Superior temporal gyrus (tissue), 1 donor: ENCODE measurements around the gene ZBED5.
A peak's percentile ranks its signal among the peaks of the same experiment; 100 is the strongest.

Experiments
- DNase-seq: peaks from one replicate; pipeline ENCODE4 v3.0.0-alpha.2; 2016; ENCODE audit errors: extremely low spot score

Gene ZBED5

DNA sequence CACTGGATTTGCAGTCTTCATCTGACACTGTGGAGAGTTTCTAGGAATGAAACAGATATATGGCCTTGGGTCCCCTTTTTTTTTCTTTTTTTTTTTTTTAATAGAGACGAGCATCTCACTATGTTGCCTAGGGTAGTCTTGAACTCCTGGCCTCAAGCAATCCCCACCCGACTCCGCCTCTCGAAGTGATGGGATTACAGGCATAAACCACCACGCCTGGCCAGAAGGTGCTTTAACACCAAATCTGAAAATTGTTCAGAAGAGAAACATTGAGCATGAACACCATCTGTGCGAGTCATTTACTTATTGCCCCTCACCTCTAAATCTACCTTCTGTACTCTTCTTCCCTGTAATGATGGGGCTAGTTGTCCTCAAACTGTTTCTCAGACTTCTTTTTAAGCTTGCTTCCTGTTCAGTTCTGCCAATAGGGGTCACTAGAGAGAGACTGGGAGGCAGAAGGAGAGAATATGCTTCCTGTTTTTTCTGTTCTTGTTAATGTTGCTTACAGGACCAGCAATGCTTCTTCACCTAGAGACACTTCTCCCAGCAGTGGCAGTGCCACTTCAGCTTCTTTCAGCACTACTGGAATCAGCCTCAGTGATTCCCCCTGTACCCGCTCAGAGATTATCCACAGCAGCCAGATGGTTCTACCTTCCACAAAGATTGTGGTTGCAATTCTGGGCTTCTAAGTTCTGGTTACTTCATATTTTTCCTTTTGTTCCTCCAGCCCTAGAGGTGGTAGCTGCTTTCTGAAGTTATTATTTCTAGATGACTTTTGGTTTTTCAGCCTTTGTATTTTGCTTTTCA is 20.8 kb upstream of the ZBED5 start:
- DNase-seq: no peak

DNA sequence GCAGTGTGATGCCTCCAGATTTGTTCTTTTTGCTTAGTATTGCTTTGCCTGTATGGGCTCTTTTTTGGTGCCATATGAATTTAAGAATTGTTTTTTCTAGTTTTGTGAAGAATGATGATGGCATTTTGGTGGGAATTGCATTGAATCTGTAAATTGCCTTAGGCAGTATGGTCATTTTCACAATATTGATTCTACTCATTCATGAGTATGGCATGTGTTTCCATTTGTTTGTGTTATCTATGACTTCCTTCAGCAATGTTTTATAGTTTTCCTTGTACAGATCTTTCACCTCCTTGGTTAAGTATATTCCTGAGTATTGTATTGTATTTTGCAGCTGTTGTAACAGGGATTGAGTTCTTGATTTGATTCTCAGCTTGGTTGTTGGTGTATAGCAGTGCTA is 18.3 kb upstream of the ZBED5 start:
- DNase-seq: no peak

DNA sequence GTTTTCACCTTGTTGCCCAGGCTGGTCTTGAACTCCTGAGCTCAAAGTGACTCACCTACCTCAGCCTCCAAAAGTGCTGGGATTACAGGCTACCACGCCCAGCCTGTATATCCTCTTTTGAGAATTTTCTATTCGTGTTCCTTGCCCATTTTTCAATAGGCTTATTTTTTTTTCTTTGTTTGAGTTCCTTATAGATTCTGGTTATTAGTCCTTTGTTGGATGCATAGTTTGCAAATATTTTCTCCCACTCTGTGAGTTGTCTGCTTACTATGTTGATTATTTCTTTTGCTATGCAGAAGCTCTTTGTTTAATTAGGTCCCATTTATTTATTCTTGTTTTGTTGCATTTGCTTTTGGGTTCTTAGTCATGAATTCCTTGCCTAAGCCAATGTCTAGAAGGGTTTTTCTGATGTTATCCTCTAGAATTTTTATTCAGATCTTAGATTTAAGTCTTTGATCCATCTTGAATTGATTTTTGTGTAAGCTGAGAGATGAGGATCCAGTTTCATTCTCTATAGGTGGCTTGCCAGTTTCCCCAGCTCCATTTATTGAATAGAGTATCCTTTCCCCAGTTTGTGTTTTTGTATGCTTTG is 17.7 kb upstream of the ZBED5 start:
- DNase-seq: no peak

DNA sequence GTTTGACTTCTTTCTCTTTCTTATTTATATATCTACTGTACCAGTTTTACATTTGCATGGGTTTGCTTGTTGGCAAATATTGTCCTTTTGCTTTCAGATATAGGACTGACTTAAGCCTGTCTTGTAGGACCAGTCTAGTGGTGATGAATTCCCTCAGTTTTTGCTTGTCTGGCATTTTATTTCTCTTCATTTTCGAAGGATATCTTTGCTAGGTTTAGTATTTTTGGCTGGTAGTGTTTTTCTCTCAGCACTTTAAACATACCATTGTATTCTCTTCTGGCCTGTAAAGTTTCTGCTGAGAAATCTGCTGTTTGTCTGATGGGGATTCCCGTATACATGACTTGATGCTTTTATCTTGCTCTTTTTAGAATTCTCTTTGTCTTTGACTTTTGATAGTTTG is 14.2 kb upstream of the ZBED5 start:
- DNase-seq: no peak

DNA sequence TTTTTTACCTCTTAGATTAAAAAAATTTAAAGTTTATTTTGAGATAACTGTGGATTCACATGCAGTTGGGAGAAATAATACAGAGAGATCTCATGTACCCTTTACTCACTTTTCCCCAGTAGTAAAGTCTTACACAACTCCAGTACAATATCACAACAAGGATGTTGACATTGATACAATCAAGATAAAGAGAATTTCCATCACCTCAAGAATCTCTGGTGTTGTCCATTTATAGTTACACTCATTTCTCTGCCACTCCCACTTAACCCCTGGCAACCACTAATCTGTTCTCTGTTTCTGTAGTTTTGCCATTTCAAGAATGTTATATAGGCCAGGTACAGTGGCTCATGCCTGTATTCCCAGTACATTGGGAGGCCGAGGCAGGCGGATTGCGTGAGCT is 10.5 kb upstream of the ZBED5 start:
- no peak for DNase-seq

DNA sequence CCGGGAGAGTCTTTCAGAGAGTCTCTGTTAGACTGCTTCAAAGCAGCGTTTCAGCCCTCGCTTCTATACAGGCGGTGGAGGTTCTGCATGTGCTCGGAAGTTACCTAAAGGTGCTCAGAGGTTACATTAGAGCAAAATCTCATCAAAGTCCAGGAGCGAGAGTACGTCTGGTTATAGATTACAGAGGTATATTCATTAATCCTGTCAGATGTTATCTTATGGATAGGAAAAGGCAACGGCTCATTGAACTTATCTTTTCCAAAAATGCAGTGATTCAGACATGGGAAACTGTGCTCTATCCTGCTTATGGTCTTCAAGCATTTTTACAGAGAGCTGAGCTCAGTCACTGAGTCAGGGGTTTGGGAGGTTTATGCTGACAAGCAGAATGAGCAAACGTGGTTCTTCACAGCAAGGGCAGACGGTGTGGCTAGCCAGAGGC is 9.1 kb upstream of the ZBED5 start:
- no peak for DNase-seq

DNA sequence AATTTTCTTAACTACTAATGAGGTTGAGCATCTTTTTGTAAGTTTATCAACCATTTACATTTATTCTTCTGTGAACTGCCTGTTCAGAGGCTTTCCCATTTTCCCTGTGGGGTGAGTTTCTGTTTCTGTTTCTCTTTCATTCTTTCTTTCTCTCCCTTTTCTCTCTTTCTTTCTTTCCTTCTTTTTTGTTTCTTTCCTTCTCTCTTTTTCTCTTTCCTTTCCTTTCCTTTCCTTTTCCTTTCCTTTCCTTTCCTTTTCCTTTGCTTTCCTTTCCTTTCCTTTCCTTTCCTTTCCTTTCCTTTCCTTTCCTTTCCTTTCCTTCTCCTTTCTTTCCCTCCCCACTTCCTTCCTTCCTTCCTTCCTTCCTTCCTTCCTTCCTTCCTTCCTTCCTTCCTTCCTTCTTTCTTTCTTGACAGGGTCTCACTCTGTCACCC is 8.0 kb upstream of the ZBED5 start:
- DNase-seq: no peak

DNA sequence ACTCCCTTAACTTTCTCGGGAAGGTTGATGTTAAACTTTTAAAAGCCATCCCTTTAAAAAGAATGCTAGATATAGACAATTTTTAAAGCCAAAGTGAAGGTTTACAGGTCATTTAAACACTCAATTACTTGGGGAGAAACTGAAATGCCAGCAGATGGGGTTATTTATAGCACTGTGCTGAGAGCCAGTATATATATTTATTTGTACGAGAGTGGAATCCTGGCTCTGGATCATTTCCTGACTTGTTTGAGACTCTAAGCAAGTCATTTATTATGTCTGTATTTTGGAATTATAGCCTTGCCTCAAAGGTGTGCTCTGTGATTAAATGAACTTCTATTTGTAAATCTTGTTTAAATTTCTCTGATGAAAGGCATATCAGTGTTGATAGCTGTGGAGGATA is 6.8 kb upstream of the ZBED5 start:
- no peak for DNase-seq

DNA sequence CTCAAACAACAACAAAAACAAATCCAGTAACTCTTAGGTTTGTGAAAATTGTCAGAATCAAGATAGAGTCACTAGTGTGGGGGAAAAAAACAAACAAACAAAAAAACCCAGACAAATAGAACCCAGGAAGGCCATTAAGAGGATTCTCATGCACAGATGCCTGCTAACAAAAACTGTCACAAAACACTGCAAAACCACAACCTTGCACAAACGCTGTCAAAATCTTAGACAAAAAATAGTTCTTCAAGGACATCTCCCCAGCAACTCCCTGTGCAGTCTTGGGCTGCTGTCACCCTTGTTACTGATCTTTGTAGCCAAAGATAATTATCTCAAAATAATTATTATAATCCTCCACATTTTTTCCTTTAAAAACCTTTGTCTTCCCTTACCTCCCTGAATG is 4.6 kb upstream of the ZBED5 start:
- no peak for DNase-seq

DNA sequence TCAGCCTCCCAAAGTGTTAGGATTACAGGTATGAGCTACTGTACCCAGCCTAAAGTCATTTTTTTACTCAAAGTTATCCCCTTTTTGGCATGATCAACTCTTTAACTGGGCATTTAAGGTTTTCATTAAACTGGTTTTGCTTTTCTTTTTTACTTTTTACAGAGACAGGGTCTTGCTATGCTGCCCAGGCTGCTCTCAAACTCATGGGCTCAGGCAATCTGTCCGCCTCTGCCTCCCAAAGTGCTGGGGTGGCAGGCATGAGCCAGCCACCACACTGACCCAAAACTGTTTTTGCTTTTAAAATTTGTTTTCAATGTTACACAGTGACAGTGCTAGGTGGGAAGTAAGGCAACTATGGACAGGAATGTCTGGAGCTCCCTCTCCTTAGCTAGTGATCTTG is 3.9 kb upstream of the ZBED5 start:
- no peak for DNase-seq

DNA sequence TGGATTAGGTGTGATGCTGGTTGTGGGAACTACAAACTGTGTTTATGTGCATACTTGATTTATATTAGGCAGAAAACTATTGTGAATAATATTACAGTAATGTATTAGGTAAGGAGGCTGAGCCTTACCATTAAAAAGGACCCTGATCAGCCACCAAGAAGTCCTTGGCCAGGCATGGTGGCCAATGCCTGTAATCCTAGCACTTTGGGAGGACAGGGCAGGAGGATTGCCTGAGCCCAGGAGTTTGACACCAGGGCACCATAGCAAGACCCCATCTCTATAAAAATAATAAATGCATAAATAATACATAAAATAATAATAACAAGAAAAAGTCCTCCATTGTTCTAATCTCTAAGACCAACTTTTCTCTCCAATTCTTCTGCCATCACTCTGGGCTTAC is 3.2 kb upstream of the ZBED5 start:
- no peak for DNase-seq

DNA sequence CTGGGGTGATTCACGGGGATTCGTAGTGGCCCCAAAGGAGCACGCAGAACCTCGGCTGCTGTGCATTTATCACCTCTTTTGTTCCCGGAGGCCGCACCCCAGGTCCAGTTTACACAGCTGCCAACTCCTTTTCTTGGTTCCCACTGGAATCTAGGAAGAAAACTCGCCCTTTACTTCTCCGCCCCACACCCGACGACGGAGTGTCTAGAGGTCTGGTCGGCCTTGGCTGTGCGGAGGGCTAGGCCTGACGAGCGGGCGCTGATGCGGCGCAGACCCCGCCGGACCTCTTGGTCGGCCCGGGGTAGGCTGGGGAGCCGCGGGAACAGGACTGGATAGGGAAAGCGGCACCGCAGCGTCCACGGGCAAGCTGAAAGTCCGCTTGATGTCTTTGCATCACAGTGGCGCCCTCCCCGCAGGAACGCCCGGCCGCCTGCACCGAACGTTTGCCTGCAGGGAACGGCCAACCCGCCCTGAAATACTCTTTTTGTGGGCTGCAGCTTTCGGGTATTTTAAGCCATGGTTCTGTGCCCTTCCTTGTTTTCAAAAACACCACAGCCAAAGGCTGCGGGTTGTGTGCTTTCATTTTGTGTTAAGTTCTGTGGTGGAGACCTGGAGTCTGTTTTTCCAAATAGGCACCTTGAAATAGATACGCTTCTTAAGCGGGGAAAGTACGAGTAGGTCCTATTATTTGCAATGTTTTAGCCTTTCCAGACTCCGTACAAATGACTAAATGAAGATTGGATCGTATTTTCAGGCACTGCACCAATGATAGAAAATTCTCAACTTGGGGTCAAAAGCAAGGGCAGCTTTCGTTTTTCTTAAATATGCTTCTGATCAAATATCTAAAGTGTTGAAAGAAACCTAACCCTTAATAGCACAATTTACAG is 829 bp upstream of the ZBED5 start:
- peak; percentile 73 for DNase-seq

DNA sequence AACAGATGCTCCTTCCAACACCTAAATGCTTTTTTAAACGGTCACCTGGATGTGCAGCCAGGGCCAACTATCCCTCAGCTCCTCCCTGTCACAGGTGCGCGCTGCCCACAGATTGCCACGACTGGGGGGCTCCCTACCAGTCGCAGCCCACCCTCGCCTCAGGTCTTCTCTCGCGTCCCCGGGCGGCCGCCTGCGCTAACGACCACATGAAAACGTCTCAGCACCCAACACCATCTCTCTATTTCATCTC is 469 bp downstream of the ZBED5 start:
- DNase-seq: no peak

DNA sequence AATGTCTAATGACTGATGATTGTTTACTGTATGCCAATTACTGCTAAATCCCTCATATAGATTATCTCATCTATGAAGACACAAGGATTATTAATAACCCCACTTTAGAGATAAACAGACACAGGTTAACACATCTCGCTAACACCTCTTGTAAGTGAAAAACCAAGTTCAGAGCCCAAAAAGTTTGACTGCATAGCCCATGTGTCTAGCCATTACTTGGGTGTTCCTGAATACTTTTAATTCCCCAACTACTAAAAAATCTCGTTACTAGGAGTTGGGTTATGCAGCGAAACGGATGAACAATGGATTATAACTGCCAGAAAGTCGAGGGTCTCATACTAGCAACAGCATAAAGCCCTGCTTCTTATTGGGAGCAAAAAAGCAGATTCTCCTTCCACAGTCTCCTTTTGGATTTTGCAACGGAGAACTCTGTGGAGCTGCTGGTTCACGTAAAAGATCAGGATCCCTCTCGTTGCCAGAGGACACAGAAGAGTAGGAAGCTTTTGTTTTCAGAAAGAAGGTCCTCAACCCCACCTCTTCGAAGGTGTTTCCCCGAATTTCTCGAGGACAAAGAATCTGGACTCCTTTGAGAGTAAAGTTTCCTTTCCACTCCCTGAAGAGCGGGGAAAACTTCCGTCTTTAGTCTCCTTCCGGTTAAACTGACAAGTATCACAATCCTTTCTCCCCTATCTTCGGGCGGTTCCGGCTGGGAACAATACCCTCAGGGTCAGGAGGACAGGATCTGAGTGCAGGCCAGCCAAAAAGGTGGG is 979 bp downstream of the ZBED5 start:
- DNase-seq: peak; percentile 63

DNA sequence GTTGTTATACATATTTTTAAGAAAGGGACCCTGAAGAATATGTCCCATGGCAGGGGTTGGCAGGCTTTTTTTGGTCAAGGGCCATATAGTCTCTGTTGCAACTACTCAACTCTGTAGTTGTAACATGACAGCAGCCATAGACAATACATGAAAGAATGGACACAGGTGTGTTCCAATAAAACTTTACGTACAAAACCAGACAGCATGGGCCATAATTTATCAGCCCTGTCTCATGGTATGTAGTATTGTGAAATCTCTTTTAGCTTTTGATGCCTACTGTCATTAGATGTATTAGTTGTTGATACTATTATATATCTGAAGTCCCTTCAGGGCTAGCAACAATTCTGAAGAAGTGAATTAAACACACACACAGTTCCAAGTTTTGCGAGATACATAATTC is 2.6 kb downstream of the ZBED5 start:
- no peak for DNase-seq

DNA sequence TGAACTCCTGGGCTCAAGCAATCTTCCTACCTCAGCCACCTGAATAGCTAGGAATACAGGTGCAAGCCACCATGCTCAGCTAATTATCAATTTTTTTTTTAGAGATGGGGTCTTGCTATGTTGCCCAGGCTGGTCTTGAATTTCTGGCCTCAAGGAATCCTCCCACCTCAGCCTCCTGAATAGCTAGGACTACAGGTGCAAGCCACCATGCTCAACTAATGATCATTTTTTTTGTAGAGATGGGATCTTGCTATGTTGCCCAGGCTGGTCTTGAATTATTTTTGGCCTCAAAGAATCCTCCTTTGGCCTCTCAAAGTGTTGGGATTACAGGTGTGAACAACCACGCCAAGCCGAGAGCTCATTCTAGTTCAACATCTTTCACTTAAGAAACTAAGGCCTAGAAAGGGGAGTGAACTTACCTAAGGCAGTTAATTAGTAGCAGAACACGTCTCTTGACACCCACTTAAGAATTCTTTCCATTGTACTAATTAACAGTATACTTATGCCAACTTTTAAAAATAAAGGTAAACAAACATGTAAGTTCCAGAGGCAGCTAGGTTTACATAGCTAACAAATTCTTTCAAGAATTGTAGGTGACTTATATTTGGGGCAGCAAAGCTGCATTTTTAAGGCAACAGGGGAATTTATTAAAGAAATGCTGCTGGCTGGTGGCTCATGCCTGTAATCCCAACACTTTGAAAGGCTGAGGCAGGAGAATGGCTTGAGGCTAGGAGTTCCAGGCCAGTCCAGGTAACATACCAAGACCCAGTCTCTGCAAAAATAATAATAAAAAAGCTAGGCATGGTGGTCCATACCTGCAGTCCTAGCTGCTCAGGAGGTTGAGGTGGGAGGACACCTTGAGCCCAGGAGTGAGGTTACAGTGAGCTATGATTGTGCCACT is 9.6 kb downstream of the ZBED5 start:
- no peak for DNase-seq

DNA sequence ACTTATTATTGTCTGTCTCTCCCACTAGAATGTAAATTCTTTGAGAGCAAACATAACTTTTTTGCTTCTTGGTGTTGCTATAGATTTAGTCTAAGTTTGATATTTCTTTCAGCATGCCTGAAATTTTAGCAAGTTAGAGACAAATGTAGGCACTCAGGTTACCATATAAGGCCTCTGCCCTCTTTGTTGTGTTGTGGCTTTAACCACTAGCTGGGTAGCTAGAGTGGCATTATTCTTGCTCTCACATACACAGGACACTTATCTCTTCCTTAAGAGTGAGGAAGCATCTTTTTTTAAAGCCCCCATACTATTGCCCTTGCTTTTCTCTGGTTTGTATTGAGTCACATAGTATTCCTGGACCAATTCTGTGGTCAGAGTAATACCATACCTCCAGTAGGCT is 11.2 kb downstream of the ZBED5 start:
- no peak for DNase-seq

DNA sequence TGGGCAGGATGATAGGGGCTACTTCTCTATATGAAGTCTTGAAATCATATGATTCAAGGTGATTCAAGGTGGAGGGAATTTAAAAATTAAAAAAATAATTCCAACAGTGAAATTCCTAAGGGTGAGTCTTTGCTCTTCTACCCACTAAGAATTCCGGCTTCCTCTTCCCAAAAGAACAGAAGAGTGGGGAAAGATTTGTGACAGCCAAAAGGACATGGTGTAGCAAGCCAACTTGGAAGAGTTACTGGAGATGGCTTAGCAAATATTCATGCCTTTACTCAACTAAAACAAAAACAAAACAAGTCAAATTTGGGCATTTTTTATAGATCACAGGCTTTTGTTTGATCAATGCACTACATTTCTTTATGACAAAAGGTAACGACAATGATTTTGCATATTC is 12.3 kb downstream of the ZBED5 start:
- DNase-seq: no peak

DNA sequence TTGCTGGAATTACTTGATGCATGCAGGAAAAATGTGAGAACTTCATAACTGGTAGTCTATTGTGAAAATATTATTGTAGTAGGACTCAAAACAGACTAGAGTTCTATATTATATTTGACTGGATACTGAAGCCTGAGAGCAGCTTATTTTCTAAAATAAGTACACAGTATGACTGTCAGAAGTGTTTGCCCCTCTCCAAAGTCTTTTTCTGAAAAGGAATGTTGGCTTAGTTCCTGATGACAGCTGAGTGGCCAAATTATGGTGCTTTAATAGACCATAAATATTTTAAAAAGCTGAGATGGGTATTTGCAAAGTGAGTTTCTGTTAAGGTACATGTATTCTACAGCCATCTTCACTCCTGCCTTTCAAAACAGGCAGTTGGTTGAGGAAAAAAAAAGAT is 13.1 kb downstream of the ZBED5 start:
- DNase-seq: no peak

DNA sequence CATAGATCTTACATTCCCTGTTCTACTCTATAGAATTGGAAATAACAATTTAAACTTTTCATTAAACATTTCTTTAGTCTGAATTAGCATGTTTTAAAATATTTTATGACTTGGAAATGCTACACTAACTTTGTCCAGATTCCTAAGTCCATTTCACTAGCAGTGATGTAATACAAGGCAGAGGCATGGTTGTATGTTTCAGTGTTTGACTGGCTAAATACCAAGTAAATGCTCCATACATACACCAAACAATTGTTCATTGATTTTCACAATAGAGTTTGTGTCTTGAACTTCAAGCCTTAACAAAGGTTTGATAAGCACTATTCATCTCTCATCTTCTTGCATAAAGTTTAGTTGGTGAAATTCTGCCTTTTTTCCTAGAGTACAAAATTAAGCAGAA is 13.5 kb downstream of the ZBED5 start:
- DNase-seq: peak; percentile 70

DNA sequence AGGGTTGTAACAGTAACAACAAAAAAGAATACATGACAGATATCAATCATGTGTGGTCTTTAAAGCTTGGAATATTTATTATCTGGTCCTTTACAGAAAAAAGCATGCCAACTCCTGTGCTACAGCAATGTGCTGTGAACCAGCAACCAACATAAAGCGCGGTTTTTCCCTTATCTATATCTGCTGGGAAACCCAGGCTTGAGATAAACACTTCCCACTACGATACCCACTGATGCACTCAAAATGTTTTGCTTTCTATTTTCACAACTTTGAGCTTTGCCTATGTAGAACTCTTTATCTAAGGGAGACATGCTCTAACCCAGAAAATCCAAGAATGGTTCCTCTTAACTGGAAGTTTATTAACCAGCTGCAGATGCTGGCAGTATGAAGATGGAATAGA is 19.0 kb downstream of the ZBED5 start:
- no peak for DNase-seq
